H1 (cell line): ENCODE measurements around the gene SUMF1. TPM values are rescaled to one million over a fixed set of nuclear protein-coding genes. Genes with fewer than 3 reads are reported as not detected.
A peak's percentile ranks its signal among the peaks of the same experiment; 100 is the strongest.

Experiments used
- CTCF ChIA-PET: fragments of 300-600 bp; sonication (Branson Sonifier 250); formaldehyde crosslinking; loops from one replicate; lab custom pipeline; 2021; ENCODE audit not compliant: partially characterized antibody; lab: Charles Lee
- POLR2A ChIA-PET: fragments of 300-600 bp; sonication (Branson Sonifier 250); formaldehyde crosslinking; loops from one replicate; lab custom pipeline; 2021; ENCODE audit warnings: inconsistent platforms; ENCODE audit not compliant: partially characterized antibody; lab: Charles Lee
- DNase-seq, 2 experiments: peaks; one replicate each; pipeline versions ENCODE4 v3.0.0 to v3.0.0-alpha.2; 2010 to 2022; ENCODE audit warnings: low spot score in 2 of 2, low read depth in 1 of 2, mixed read lengths in 1 of 2
- FAIRE-seq: peaks from 2 replicates; lab custom pipeline; 2011; peaks lifted over from hg19 to GRCh38; lab: Jason Lieb, UNC
- H2AFZ ChIP-seq: 2 replicates; pipeline ENCODE4 v1.8.1; 2012; ENCODE audit warnings: low read length, inconsistent platforms
- H2AK5ac ChIP-seq: 2 replicates; pipeline ENCODE4 v1.6.1; 2013; ENCODE audit warnings: low read depth, low read length
- H2BK120ac ChIP-seq: replicated peaks from 2 replicates; pipeline ENCODE3; 2013; ENCODE audit warnings: low read depth, low read length, inconsistent platforms
- H2BK12ac ChIP-seq: 2 replicates; pipeline ENCODE4 v1.6.1; 2013; ENCODE audit warnings: low read depth, low read length
- H2BK15ac ChIP-seq: 2 replicates; pipeline ENCODE4 v1.6.1; 2013; ENCODE audit warnings: low read length
- H2BK20ac ChIP-seq: 2 replicates; pipeline ENCODE4 v1.6.1; 2013; ENCODE audit warnings: low read length
- H2BK5ac ChIP-seq: 2 replicates; pipeline ENCODE4 v1.6.1; 2013; ENCODE audit warnings: low read depth, low read length
- H3K14ac ChIP-seq: 2 replicates; pipeline ENCODE4 v1.6.1; 2013; ENCODE audit warnings: inconsistent platforms; ENCODE audit not compliant: insufficient read length
- H3K18ac ChIP-seq: 2 replicates; pipeline ENCODE4 v1.6.1; 2013; ENCODE audit warnings: low read length; ENCODE audit errors: extremely low read depth
- H3K23ac ChIP-seq: 2 replicates; pipeline ENCODE4 v1.6.1; 2013; ENCODE audit warnings: inconsistent platforms; ENCODE audit not compliant: insufficient read length
- H3K23me2 ChIP-seq: 2 replicates; pipeline ENCODE4 v1.6.1; 2013; ENCODE audit warnings: low read depth, low read length
- H3K27ac ChIP-seq: 2 replicates; pipeline ENCODE4 v1.6.1; 2011; ENCODE audit warnings: low read depth, low read length, inconsistent platforms
- H3K27me3 ChIP-seq, 4 experiments: replicated peaks in 1 of 4; 1 replicate in 1 of 4; 2 replicates in 3 of 4; pipeline versions ENCODE4 v1.6.1 to v1.8.1; 2011 to 2013; ENCODE audit warnings: low read length in 3 of 4, mild to moderate bottlenecking in 3 of 4, inconsistent platforms in 2 of 4, mixed read lengths in 2 of 4, moderate library complexity in 1 of 4; ENCODE audit not compliant: control insufficient read depth in 3 of 4, insufficient read depth in 3 of 4; ENCODE audit errors: extremely low read depth in 1 of 4
- H3K36me3 ChIP-seq, 4 experiments: 2 replicates each; pipeline versions ENCODE4 v1.6.1 to v1.8.1; 2011 to 2013; ENCODE audit warnings: mild to moderate bottlenecking in 4 of 4, low read length in 3 of 4, moderate library complexity in 2 of 4, control low read depth in 1 of 4, inconsistent platforms in 1 of 4; ENCODE audit not compliant: insufficient read depth in 4 of 4, control insufficient read depth in 2 of 4
- H3K4ac ChIP-seq: replicated peaks from 2 replicates; pipeline ENCODE3; 2013; ENCODE audit warnings: low read length, low read depth, mixed read lengths, inconsistent platforms; ENCODE audit not compliant: insufficient read length
- H3K4me1 ChIP-seq, 4 experiments: replicated peaks in 1 of 4; 1 replicate in 1 of 4; 2 replicates in 3 of 4; pipeline versions ENCODE4 v1.6.1 to v1.8.1; 2011 to 2013; ENCODE audit warnings: low read length in 3 of 4, inconsistent platforms in 2 of 4, mixed read lengths in 1 of 4; ENCODE audit not compliant: insufficient read depth in 4 of 4, control insufficient read depth in 3 of 4
- H3K4me2 ChIP-seq, 2 experiments: 2 replicates each; pipeline versions ENCODE4 v1.6.1 to v1.8.1; 2011 to 2013; ENCODE audit warnings: low read depth in 2 of 2, low read length in 2 of 2, control low read depth in 1 of 2, inconsistent platforms in 1 of 2, mild to moderate bottlenecking in 1 of 2; ENCODE audit not compliant: insufficient read depth in 1 of 2
- H3K4me3 ChIP-seq, 4 experiments: fragments of 200-600, 300-600 bp in 1 of 4; sonication (generic), shearing (Covaris generic), sonication (Bioruptor Twin) in 1 of 4; 2 replicates each; pipeline versions ENCODE4 v1.5.1 to v1.8.1; 2011 to 2016; ENCODE audit warnings: low read length in 4 of 4, low read depth in 3 of 4, control low read depth in 2 of 4, inconsistent platforms in 2 of 4, mild to moderate bottlenecking in 2 of 4, mixed read lengths in 1 of 4, moderate library complexity in 1 of 4; ENCODE audit not compliant: insufficient read depth in 2 of 4; ENCODE audit errors: extremely low read depth in 1 of 4
- H3K56ac ChIP-seq: replicated peaks from 2 replicates; pipeline ENCODE3; 2013; ENCODE audit warnings: low read depth, mild to moderate bottlenecking, mixed read lengths, low read length, inconsistent platforms; ENCODE audit not compliant: insufficient read length
- H3K79me1 ChIP-seq: 2 replicates; pipeline ENCODE4 v1.6.1; 2013; ENCODE audit warnings: low read depth, low read length, control low read depth
- H3K79me2 ChIP-seq, 2 experiments: 2 replicates each; pipeline versions ENCODE4 v1.6.1 to v1.8.1; 2012 to 2013; ENCODE audit warnings: low read length in 2 of 2, mild to moderate bottlenecking in 2 of 2, inconsistent platforms in 1 of 2; ENCODE audit not compliant: insufficient read depth in 2 of 2, control insufficient read depth in 1 of 2
- H3K9ac ChIP-seq, 4 experiments: replicated peaks in 1 of 4; 1 replicate in 1 of 4; 2 replicates in 3 of 4; pipeline versions ENCODE4 v1.6.1 to v1.8.1; 2011 to 2013; ENCODE audit warnings: low read depth in 3 of 4, low read length in 3 of 4, control low read depth in 2 of 4, mild to moderate bottlenecking in 2 of 4, moderate library complexity in 2 of 4, inconsistent platforms in 1 of 4; ENCODE audit errors: extremely low read depth in 1 of 4
- H3K9me3 ChIP-seq, 2 experiments: 2 replicates each; pipeline versions ENCODE4 v1.6.1 to v1.8.1; 2012 to 2013; ENCODE audit warnings: mild to moderate bottlenecking in 2 of 2, moderate library complexity in 2 of 2, control low read depth in 1 of 2, inconsistent platforms in 1 of 2, low read depth in 1 of 2, low read length in 1 of 2, mixed read lengths in 1 of 2; ENCODE audit not compliant: insufficient read depth in 2 of 2
- H4K20me1 ChIP-seq, 2 experiments: replicated peaks in 1 of 2; 2 replicates each; pipeline versions ENCODE3 to v1.8.1; 2011 to 2013; ENCODE audit warnings: inconsistent platforms in 2 of 2, low read length in 2 of 2, mild to moderate bottlenecking in 1 of 2; ENCODE audit not compliant: insufficient read depth in 2 of 2, control insufficient read depth in 1 of 2
- H4K5ac ChIP-seq: 2 replicates; pipeline ENCODE4 v1.6.1; 2013; ENCODE audit warnings: low read length, low read depth, mixed read lengths, inconsistent platforms; ENCODE audit not compliant: insufficient read length
- H4K8ac ChIP-seq: 2 replicates; pipeline ENCODE4 v1.8.0; 2013; ENCODE audit warnings: mild to moderate bottlenecking, moderate library complexity, low read length, inconsistent platforms; ENCODE audit not compliant: insufficient read depth; ENCODE audit errors: extremely low read depth
- H4K91ac ChIP-seq: replicated peaks from 2 replicates; pipeline ENCODE3; 2013; ENCODE audit warnings: low read length, mixed read lengths, inconsistent platforms; ENCODE audit not compliant: insufficient read length
- BACH1 ChIP-seq: IDR thresholded peaks from 2 replicates; pipeline ENCODE4 v1.6.1; 2012; ENCODE audit warnings: low read length, improper control_type of control experiment
- EP300 ChIP-seq, 2 experiments: IDR thresholded peaks; 1 replicate in 1 of 2; 2 replicates in 1 of 2; pipeline ENCODE4 v1.6.1; 2011 to 2012; ENCODE audit warnings: low read depth in 2 of 2, low read length in 2 of 2, mild to moderate bottlenecking in 2 of 2, borderline replicate concordance in 1 of 2, inconsistent platforms in 1 of 2, moderate library complexity in 1 of 2
- FOSL1 ChIP-seq: IDR thresholded peaks from 2 replicates; pipeline ENCODE4 v1.6.1; 2011; ENCODE audit warnings: mild to moderate bottlenecking, low read depth, low read length, moderate library complexity; ENCODE audit not compliant: insufficient read depth
- HDAC2 ChIP-seq, 2 experiments: fragments of 300-600 bp in 1 of 2; sonication (generic) in 1 of 2; IDR thresholded peaks; 2 replicates each; pipeline ENCODE4 v1.6.1; 2011 to 2012; ENCODE audit warnings: low read depth in 2 of 2, low read length in 2 of 2, mild to moderate bottlenecking in 2 of 2, moderate library complexity in 2 of 2, borderline replicate concordance in 1 of 2, inconsistent platforms in 1 of 2
- HDAC6 ChIP-seq: IDR thresholded peaks from one replicate; pipeline ENCODE4 v1.7.1; 2012; ENCODE audit warnings: low read depth, mild to moderate bottlenecking, inconsistent platforms, low read length, moderate library complexity
- NANOG ChIP-seq: IDR thresholded peaks from 2 replicates; pipeline ENCODE4 v1.6.1; 2011; ENCODE audit warnings: low read length, low read depth, mild to moderate bottlenecking, inconsistent platforms; ENCODE audit not compliant: insufficient read depth, poor library complexity, severe bottlenecking
- SP1 ChIP-seq: IDR thresholded peaks from 2 replicates; pipeline ENCODE4 v1.6.1; 2011; ENCODE audit warnings: low read depth, low read length
- SP4 ChIP-seq: IDR thresholded peaks from 2 replicates; pipeline ENCODE4 v1.6.1; 2012; ENCODE audit warnings: low read length, inconsistent platforms
- TAF7 ChIP-seq: optimal IDR thresholded peaks from 2 replicates; pipeline ENCODE3; 2011; ENCODE audit warnings: low read depth, mild to moderate bottlenecking, inconsistent platforms, low read length, moderate library complexity, borderline replicate concordance
- TCF12 ChIP-seq: IDR thresholded peaks from 2 replicates; pipeline ENCODE4 v1.6.1; 2011; ENCODE audit warnings: low read depth, mild to moderate bottlenecking, low read length
- WGBS, 2 experiments: shearing (Covaris generic) in 1 of 2; methylation state at CpG; one replicate each; pipeline versions ENCODE4 v1.1.6 to v1.1.7; 2013 to 2015; ENCODE audit warnings: low lambda C conversion rate in 2 of 2, mixed read lengths in 2 of 2, inconsistent platforms in 1 of 2, low coverage in 1 of 2, missing lambda C conversion rate in 1 of 2; ENCODE audit not compliant: insufficient replicate concordance in 2 of 2, insufficient coverage in 1 of 2, insufficient read length in 1 of 2; ENCODE audit errors: extremely low coverage in 1 of 2, missing lambda C conversion rate in 1 of 2; 5-methylcytosine and 5-hydroxymethylcytosine counted together
- polyA plus RNA-seq, 7 experiments: library from polyadenylated mRNA; depleted of rRNA in 3 of 7; stranded (reverse) in 5 of 7; unstranded in 2 of 7; fragments of >200 nt in 5 of 7; fragments of 200-250 nt in 2 of 7; gene quantifications; 1 replicate in 5 of 7; 2 replicates in 1 of 7; 4 replicates in 1 of 7; pipeline versions ENCODE4 v1.2.1 to v1.2.3, GENCODE V29; 2011 to 2013; ENCODE audit warnings: missing spikeins in 2 of 7, mixed read lengths in 2 of 7
- total RNA-seq: library from RNA; stranded (reverse); fragmentation: NEBNext Ultra II Directional; extraction: Animal tissue kit (Norgen Biotek cat#: 25700); gene quantifications from 2 replicates; pipeline ENCODE4 v1.2.1, GENCODE V29; 2021
- TF ChIP-seq, protein P1 (sequence below): IDR thresholded peaks from 2 replicates; pipeline ENCODE4 v1.6.1; 2012; ENCODE audit warnings: inconsistent platforms

SUMF1 gene
- total and polyA plus RNA-seq, 2 of the 8 experiments (the other 6 are each of a cell fraction or from before 2014, with no cell fraction given), result 12.5 to 15.0 TPM

DNA sequence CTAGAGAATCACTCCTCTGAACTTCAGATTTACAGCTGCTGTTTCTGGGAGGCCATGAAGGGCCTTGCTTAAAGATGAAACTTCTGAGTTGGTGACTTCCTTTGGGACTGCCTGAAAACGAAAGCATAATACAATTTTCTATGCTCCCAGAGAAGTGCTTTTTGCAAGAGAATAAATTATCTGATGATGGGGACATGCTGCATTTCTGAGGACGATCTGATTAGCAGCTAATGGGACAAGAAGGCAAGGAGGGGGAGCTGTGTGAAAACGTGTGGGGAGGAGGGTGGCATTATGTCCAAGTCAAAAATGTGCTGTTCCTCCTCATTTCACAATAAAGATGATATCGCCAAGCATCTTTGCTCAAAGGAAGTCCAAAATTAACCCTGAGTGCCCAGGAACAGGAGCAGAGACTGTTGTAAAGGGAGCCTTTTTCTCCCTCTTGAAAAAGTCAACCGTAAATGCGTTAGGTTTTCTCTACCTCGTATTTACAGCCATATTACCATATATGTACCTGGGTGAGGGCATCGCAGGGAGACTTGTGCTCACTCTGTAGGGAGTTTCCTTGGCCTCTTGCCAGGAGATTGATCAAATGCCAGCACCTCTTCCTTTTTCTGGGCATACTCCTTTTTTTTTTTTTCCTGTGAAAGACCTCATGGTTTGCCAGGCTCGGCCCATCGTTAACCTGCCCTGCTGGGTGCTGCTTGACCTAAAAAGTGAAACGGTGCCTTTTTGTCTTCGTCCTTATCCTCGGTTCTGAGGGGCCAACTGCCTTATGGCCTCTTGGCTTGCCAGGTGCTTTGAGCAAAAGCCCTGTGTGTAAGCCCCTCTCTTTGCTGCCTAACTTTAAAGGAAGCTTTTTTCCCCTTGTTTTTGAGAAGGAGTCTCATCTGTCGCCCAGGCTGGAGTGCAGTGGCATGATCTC is 37.5 kb upstream of the SUMF1 start:
- Histone ChIP-seq H4K91ac (no peak overlapping the region), H4K20me1 (peaks cover 0 to 2% of the 10 kb centered on the region in 2 experiments), H3K23me2 (no peaks in the 10 kb centered on the region), H2BK5ac (no peak overlapping the region), H4K5ac (no peak overlapping the region), H2BK120ac (no peak overlapping the region), H3K4me1 (peaks cover 0 to 4% (median 1%) of the 10 kb centered on the region in 4 experiments; a peak in 2 of 7 replicates), H3K27me3 (no peaks in the 10 kb centered on the region), H2BK12ac (no peak overlapping the region), H3K23ac (no peak overlapping the region), H3K14ac (no peak overlapping the region), H3K79me1 (no peaks in the 10 kb centered on the region), H3K18ac (no peak overlapping the region), H2AK5ac (no peak overlapping the region), H3K4me3 (no peak overlapping the region), H3K27ac (no peak overlapping the region), H2AFZ (0 out of 2 replicates have a peak overlapping the region, but pooled peaks have one; percentile 65), H4K8ac (no peak overlapping the region; the same call in 1 of the 2 replicates), H3K4ac (no peak overlapping the region), H3K4me2 (no peak overlapping the region), H3K9ac (no peak overlapping the region), H3K9me3 (no peaks in the 10 kb centered on the region), H3K36me3 (no peaks in the 10 kb centered on the region), H3K79me2 (no peaks in the 10 kb centered on the region; a peak in 1 of 4 replicates), H2BK20ac (no peak overlapping the region), H2BK15ac (0 out of 2 replicates have a peak overlapping the region, but pooled peaks have one; percentile 40), H3K56ac (no peak overlapping the region)
- FAIRE-seq (no peak), DNase-seq (no peak)
- ChIA-PET POLR2A (interaction anchor here (8.6 kb wide), 1 partner anchor 11 kb away, joined by 91 read pairs; the partner anchor contains the start of gene ITPR1), CTCF (interaction anchor here (0.9 to 3.0 kb wide), 5 partner anchors 10 to 153 kb away, joined by 3 to 16 read pairs (median 4); partner anchors contain the start of gene ITPR1)
- TF ChIP-seq HDAC2 (IDR thresholded peaks at IDR 0.05; ENCODE audit: borderline replicate concordance in 1 of 2, low read depth in 2 of 2, low read length in 2 of 2) (no peak), SP1 (no peak), EP300 (IDR thresholded peaks at IDR 0.05; ENCODE audit: borderline replicate concordance in 1 of 2, low read depth in 2 of 2, low read length in 2 of 2) (no peak), TCF12 (no peak), NANOG (no peak), BACH1 (no peak), TAF7 (no peak), SP4 (no peak), FOSL1 (no peak), HDAC6 (no peak)
- TF ChIP-seq, protein P1, sequence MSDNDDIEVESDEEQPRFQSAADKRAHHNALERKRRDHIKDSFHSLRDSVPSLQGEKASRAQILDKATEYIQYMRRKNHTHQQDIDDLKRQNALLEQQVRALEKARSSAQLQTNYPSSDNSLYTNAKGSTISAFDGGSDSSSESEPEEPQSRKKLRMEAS, result no peak
- 78% methylated on average over 14 of the region's 14 CpGs; no CpG with 5 or more reads in 1 of the 2 experiments for WGBS, 2 experiments
